Uterus (tissue), 2 donors: ENCODE results near the gene MAP3K8.

Experiments used
- POLR2A ChIP-seq, 2 donors: fragments of 450-650 bp; IDR thresholded peaks; one replicate each; pipeline ENCODE4 v1.6.1; 2016; ENCODE audit warnings: antibody characterized with exemption in 2 of 2, mild to moderate bottlenecking in 1 of 2, moderate library complexity in 1 of 2
- TF ChIP-seq, protein P1 (sequence below), 4 experiments: fragments of 200-600 bp in 2 of 4; fragments of 450-650 bp in 2 of 4; sonication (generic) in 2 of 4; IDR thresholded peaks; one replicate each; pipeline ENCODE4 v1.5.1; 2016 to 2019; ENCODE audit warnings: antibody characterized with exemption in 4 of 4, mild to moderate bottlenecking in 2 of 4, moderate library complexity in 1 of 4

- TF ChIP-seq, protein P1, sequence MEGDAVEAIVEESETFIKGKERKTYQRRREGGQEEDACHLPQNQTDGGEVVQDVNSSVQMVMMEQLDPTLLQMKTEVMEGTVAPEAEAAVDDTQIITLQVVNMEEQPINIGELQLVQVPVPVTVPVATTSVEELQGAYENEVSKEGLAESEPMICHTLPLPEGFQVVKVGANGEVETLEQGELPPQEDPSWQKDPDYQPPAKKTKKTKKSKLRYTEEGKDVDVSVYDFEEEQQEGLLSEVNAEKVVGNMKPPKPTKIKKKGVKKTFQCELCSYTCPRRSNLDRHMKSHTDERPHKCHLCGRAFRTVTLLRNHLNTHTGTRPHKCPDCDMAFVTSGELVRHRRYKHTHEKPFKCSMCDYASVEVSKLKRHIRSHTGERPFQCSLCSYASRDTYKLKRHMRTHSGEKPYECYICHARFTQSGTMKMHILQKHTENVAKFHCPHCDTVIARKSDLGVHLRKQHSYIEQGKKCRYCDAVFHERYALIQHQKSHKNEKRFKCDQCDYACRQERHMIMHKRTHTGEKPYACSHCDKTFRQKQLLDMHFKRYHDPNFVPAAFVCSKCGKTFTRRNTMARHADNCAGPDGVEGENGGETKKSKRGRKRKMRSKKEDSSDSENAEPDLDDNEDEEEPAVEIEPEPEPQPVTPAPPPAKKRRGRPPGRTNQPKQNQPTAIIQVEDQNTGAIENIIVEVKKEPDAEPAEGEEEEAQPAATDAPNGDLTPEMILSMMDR (IDR thresholded peaks at IDR 0.05), result no peak
- no peak for TF ChIP-seq POLR2A (IDR thresholded peaks at IDR 0.05)
Observed at GRCh38 chr10:30417301-30417700, 16.7 kb upstream of the MAP3K8 start.
